ENCODE data around the gene DDIAS. TPM values are rescaled to one million over a fixed set of nuclear protein-coding genes. Genes with fewer than 3 reads are reported as not detected.

The DDIAS gene
- total and polyA plus RNA-seq, 10 of the 15 experiments (the other 5 are each of a cell fraction or from before 2014, with no cell fraction given) = 6.9 to 27.8 (median 12.9) TPM

DNA sequence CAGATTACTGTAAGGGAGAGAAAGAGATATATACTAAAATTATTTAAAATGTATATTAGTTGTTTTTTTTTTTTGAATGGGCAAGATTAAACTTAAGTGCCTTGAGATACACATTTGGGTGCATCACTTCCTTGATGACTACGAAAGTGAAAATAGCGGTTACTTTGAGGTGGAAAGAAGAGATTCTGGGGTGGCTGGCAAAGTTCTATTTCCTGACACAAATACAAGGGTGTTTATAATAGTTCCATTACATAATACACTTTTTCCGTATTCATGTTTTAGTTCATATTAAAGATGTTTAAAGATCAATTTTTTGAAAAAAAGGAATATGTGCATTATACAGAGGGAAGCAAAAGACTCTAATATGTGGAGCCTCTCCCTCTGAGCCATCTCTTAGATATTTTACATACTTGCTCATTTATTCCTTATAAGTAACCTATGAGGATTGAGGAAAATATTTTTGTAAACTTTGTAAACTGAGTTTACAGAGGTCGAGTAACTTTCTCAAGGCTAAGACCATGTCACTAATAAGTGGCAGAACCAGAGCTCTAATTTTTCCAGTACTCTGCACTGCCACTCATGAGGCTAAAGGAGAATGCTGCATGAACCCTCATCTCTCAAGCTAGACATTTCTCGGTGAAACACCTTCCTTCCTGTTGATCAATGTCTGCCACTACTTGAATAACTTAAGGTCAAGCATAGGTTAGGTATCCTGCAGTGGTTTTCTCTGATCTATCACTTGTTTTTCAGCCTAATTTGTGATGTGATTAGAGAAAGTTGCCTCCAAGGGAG is 58.6 kb downstream of the DDIAS start (continued):
- no peak for TF ChIP-seq RB1 (IDR thresholded peaks at IDR 0.05; ENCODE audit: borderline replicate concordance)
- TF ChIP-seq WRNIP1 (IDR thresholded peaks at IDR 0.05; ENCODE audit: borderline replicate concordance, low read depth, low read length) = no peak
- TF ChIP-seq USF1 (IDR thresholded peaks at IDR 0.05; ENCODE audit: borderline replicate concordance, extremely low read length, insufficient read depth, low read depth, low read length) = no peak
- TF ChIP-seq CREM (IDR thresholded peaks at IDR 0.05; ENCODE audit: low read depth) = peak; percentile 70
- TF ChIP-seq MEF2B (IDR thresholded peaks at IDR 0.05; ENCODE audit: partially characterized antibody, poor library complexity, severe bottlenecking) = peak; percentile 78
- no peak for TF ChIP-seq ZNF384 (IDR thresholded peaks at IDR 0.05; ENCODE audit: borderline replicate concordance, low read depth, low read length)
- TF ChIP-seq HDAC2 (IDR thresholded peaks at IDR 0.05) = no peak
- no peak for TF ChIP-seq ZNF207 (IDR thresholded peaks at IDR 0.05; ENCODE audit: borderline replicate concordance)
- no peak for TF ChIP-seq SMARCA5 (IDR thresholded peaks at IDR 0.05)
- no peak for TF ChIP-seq MAX (IDR thresholded peaks at IDR 0.05; ENCODE audit: low read depth, low read length)
- peak; percentile 53; the same call in 1 of the 2 replicates for TF ChIP-seq DPF2 (IDR thresholded peaks at IDR 0.05)
- TF ChIP-seq YBX1 (IDR thresholded peaks at IDR 0.05) = no peak
- TF ChIP-seq CHD4 (IDR thresholded peaks at IDR 0.05) = no peak
- TF ChIP-seq SREBF1 (IDR thresholded peaks at IDR 0.05; ENCODE audit: low read length) = no peak
- TF ChIP-seq FOS (IDR thresholded peaks at IDR 0.05; ENCODE audit: borderline replicate concordance, extremely low read depth, insufficient read length) = no peak
- no peak for TF ChIP-seq KDM1A (IDR thresholded peaks at IDR 0.05; ENCODE audit: borderline replicate concordance)
- no peak for TF ChIP-seq CEBPZ (IDR thresholded peaks at IDR 0.05; ENCODE audit: low read depth, low read length)
- TF ChIP-seq HCFC1 (IDR thresholded peaks at IDR 0.05; ENCODE audit: low read length) = no peak
- TF ChIP-seq SIN3A (IDR thresholded peaks at IDR 0.05; ENCODE audit: low read depth, low read length) = no peak
- TF ChIP-seq GABPA (IDR thresholded peaks at IDR 0.05; ENCODE audit: low read depth) = 0 out of 2 replicates have a peak, but pooled peaks have one; percentile 33
- no peak for TF ChIP-seq RFX5 (IDR thresholded peaks at IDR 0.05; ENCODE audit: low read depth, low read length)
- TF ChIP-seq EP300 (IDR thresholded peaks at IDR 0.05; ENCODE audit: borderline replicate concordance in 1 of 2, control insufficient read depth in 1 of 2, low read depth in 2 of 2, low read length in 2 of 2) = peak in 1 of 2 experiments; percentile 87; a peak in 2 of 4 replicates
- no peak for TF ChIP-seq STAT1 (conservative IDR thresholded peaks at IDR 0.05)
- TF ChIP-seq ZNF24 (IDR thresholded peaks at IDR 0.05) = no peak
- TF ChIP-seq IKZF2 (IDR thresholded peaks at IDR 0.05) = peak; percentile 65 to 66; a peak in 3 of 4 replicates
